PFSK-1 (cell line): Measurements from ENCODE around the gene GMCL2.

Source experiments
- FOXP2 ChIP-seq: optimal IDR thresholded peaks from 2 replicates; pipeline ENCODE3; 2011; ENCODE audit warnings: borderline replicate concordance, control low read depth, inconsistent platforms; ENCODE audit not compliant: insufficient read depth; ENCODE audit errors: extremely low read length, extremely low read depth
- POLR2AphosphoS5 ChIP-seq: IDR thresholded peaks from 2 replicates; pipeline ENCODE4 v1.6.1; 2012; ENCODE audit warnings: low read depth, mild to moderate bottlenecking, control low read depth, low read length, moderate library complexity
- REST ChIP-seq, 2 experiments: IDR thresholded peaks; 2 replicates each; pipeline versions ENCODE4 v1.6.1 to v1.8.0; 2011 to 2012; ENCODE audit warnings: low read depth in 2 of 2, low read length in 2 of 2, control low read depth in 1 of 2, inconsistent platforms in 1 of 2, mild to moderate bottlenecking in 1 of 2, moderate library complexity in 1 of 2; ENCODE audit not compliant: insufficient read depth in 1 of 2
- SIN3A ChIP-seq: IDR thresholded peaks from 2 replicates; pipeline ENCODE4 v1.6.1; 2012; ENCODE audit warnings: mild to moderate bottlenecking, low read length, moderate library complexity, borderline replicate concordance; ENCODE audit not compliant: insufficient read depth
- TAF1 ChIP-seq: IDR thresholded peaks from 2 replicates; pipeline ENCODE4 v1.6.1; 2012; ENCODE audit warnings: low read length, control low read depth, borderline replicate concordance; ENCODE audit not compliant: insufficient read depth

GMCL2 gene

GRCh38 chr5:178225174-178225573 lies 38.0 kb upstream of the GMCL2 start:
- no peak for TF ChIP-seq FOXP2
- no peak for TF ChIP-seq REST (IDR thresholded peaks at IDR 0.05; ENCODE audit: insufficient read depth in 1 of 2, low read depth in 2 of 2, low read length in 2 of 2)
- no peak for TF ChIP-seq TAF1
- no peak for TF ChIP-seq SIN3A
- TF ChIP-seq POLR2AphosphoS5 = no peak

GRCh38 chr5:178224403-178224802 lies 37.2 kb upstream of the GMCL2 start:
- TF ChIP-seq REST (IDR thresholded peaks at IDR 0.05; ENCODE audit: insufficient read depth in 1 of 2, low read depth in 2 of 2, low read length in 2 of 2) = no peak
- TF ChIP-seq TAF1 = no peak
- TF ChIP-seq SIN3A = no peak
- no peak for TF ChIP-seq POLR2AphosphoS5
- TF ChIP-seq FOXP2 = no peak

GRCh38 chr5:178223828-178224335 lies 36.7 kb upstream of the GMCL2 start:
- TF ChIP-seq TAF1 (no peak), REST (IDR thresholded peaks at IDR 0.05; ENCODE audit: insufficient read depth in 1 of 2, low read depth in 2 of 2, low read length in 2 of 2) (no peak), POLR2AphosphoS5 (no peak), FOXP2 (no peak), SIN3A (no peak)

- TF ChIP-seq FOXP2 = no peak
- no peak for TF ChIP-seq SIN3A
These were observed 36.1 kb upstream of the GMCL2 start for GRCh38 chr5:178223196-178223773.

- TF ChIP-seq REST (IDR thresholded peaks at IDR 0.05; ENCODE audit: insufficient read depth in 1 of 2, low read depth in 2 of 2, low read length in 2 of 2) = no peak
- no peak for TF ChIP-seq POLR2AphosphoS5
These were observed 35.1 kb upstream of the GMCL2 start for GRCh38 chr5:178222292-178222691.
